SU-DHL-6 (cell line): ENCODE results near the gene PDGFD.

ENCODE experiments used
- H2AFZ ChIP-seq: fragments of 200-600 bp; sonication (generic); 2 replicates; pipeline ENCODE4 v1.6.1; 2014; ENCODE audit warnings: low read depth, mild to moderate bottlenecking, moderate library complexity, mixed read lengths, antibody characterized with exemption, low read length; ENCODE audit not compliant: severe bottlenecking
- H3F3A ChIP-seq: fragments of 200-600 bp; shearing (Covaris generic); 2 replicates; pipeline ENCODE4 v1.6.0; 2016; ENCODE audit warnings: antibody characterized with exemption, mild to moderate bottlenecking; ENCODE audit not compliant: insufficient read depth
- H3K27ac ChIP-seq: fragments of 200-600 bp; sonication (generic); 2 replicates; pipeline ENCODE4 v1.5.1; 2016; ENCODE audit warnings: low read depth, mild to moderate bottlenecking, low read length, moderate library complexity, mixed read lengths
- H3K27me3 ChIP-seq: fragments of 200-600 bp; sonication (generic), shearing (Covaris generic); 2 replicates; pipeline ENCODE4 v1.6.0; 2014; ENCODE audit warnings: mild to moderate bottlenecking, low read length
- H3K36me3 ChIP-seq: fragments of 200-600 bp; sonication (generic); 2 replicates; pipeline ENCODE4 v1.6.1; 2014; ENCODE audit warnings: mild to moderate bottlenecking, low read length, mixed read lengths
- H3K4me2 ChIP-seq: fragments of 300-600, 200-600 bp; shearing (Covaris generic), sonication (generic); 2 replicates; pipeline ENCODE4 v1.6.0; 2014; ENCODE audit warnings: low read length, low read depth, mild to moderate bottlenecking; ENCODE audit not compliant: poor library complexity, severe bottlenecking
- H3K4me3 ChIP-seq: fragments of 200-600 bp; sonication (generic); 2 replicates; pipeline ENCODE4 v1.5.1; 2014; ENCODE audit warnings: antibody characterized with exemption, low read length, mild to moderate bottlenecking, mixed read lengths; ENCODE audit not compliant: insufficient read depth, poor library complexity, severe bottlenecking
- H3K79me2 ChIP-seq: fragments of 200-600 bp; sonication (generic); 2 replicates; pipeline ENCODE4 v1.6.1; 2014; ENCODE audit warnings: mild to moderate bottlenecking, low read length, moderate library complexity; ENCODE audit not compliant: insufficient read depth
- H3K9ac ChIP-seq: fragments of 200-600 bp; sonication (generic); 2 replicates; pipeline ENCODE4 v1.7.0; 2014; ENCODE audit warnings: mild to moderate bottlenecking, low read length
- H3K9me2 ChIP-seq: fragments of 200-600 bp; sonication (generic); replicated peaks from 2 replicates; pipeline ENCODE4 v1.6.1; 2014; ENCODE audit warnings: low read length; ENCODE audit not compliant: insufficient read depth
- H3K9me3 ChIP-seq: fragments of 200-600 bp; sonication (generic); 2 replicates; pipeline ENCODE4 v1.6.1; 2014; ENCODE audit warnings: low read length, mixed read lengths; ENCODE audit not compliant: insufficient read depth
- H4K20me1 ChIP-seq: fragments of 200-600 bp; sonication (generic); 2 replicates; pipeline ENCODE4 v1.6.1; 2014; ENCODE audit warnings: low read depth, mild to moderate bottlenecking, antibody characterized with exemption, low read length, moderate library complexity, mixed read lengths
- CTCF ChIP-seq: fragments of 200-600 bp; sonication (generic); IDR thresholded peaks from one replicate; pipeline ENCODE4 v1.5.1; 2017; ENCODE audit warnings: antibody characterized with exemption, mild to moderate bottlenecking, low read length, moderate library complexity; ENCODE audit not compliant: insufficient read depth, poor library complexity, severe bottlenecking
- EZH2phosphoT487 ChIP-seq: fragments of 200-600 bp; sonication (generic), shearing (Covaris generic); conservative IDR thresholded peaks from 2 replicates; pipeline ENCODE4 v1.6.1; 2018; ENCODE audit warnings: mild to moderate bottlenecking, antibody characterized with exemption, low read length, moderate library complexity, mixed read lengths

PDGFD gene

DNA sequence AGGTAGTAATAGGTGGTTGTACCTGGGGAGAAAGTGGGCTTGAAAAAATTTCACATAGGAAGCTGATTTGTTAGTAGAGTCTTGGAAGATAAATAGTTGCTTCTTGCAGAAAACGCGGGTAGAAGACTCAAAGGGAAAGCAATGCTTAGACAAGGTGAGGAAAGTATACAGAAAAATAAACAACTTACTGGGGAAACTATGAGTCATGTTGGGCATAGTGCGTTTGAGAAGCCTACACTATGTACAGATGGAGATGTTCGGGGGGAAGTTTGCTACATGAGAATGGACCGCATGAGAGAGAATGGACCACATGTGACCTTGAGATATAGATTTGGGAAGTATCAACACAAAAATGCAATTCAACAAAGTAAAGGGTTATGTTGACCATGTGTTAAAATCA, 214.2 kb downstream of the PDGFD start:
- H3K4me2 ChIP-seq, result no peak overlapping the region
- H3K36me3 ChIP-seq, result no peaks in the 10 kb centered on the region
- no peaks in the 10 kb centered on the region for H4K20me1 ChIP-seq
- H3K4me3 ChIP-seq, result no peak overlapping the region
- no peak overlapping the region for H3K27ac ChIP-seq
- H2AFZ ChIP-seq, result no peak overlapping the region
- H3K9me2 ChIP-seq, result no peaks in the 10 kb centered on the region
- H3K79me2 ChIP-seq, result no peaks in the 10 kb centered on the region
- no peaks in the 10 kb centered on the region for H3F3A ChIP-seq
- TF ChIP-seq CTCF, result no peak
- TF ChIP-seq EZH2phosphoT487, result no peak
- no peaks in the 10 kb centered on the region for H3K9me3 ChIP-seq
- H3K27me3 ChIP-seq, result no peaks in the 10 kb centered on the region
- H3K9ac ChIP-seq, result no peak overlapping the region

- Histone ChIP-seq H3F3A (no peaks in the 10 kb centered on the region), H3K9me2 (no peaks in the 10 kb centered on the region), H3K36me3 (0 out of 2 replicates have a peak, but pooled peaks cover 3% of the 10 kb centered on the region), H3K9ac (no peak overlapping the region), H3K27me3 (no peaks in the 10 kb centered on the region), H3K79me2 (no peaks in the 10 kb centered on the region), H3K27ac (no peak overlapping the region), H4K20me1 (no peaks in the 10 kb centered on the region), H2AFZ (no peak overlapping the region), H3K4me2 (no peak overlapping the region), H3K9me3 (no peaks in the 10 kb centered on the region), H3K4me3 (no peak overlapping the region)
- TF ChIP-seq EZH2phosphoT487, result no peak
- no peak for TF ChIP-seq CTCF
Measured at GRCh38 chr11:103948187-103948763, 215.7 kb downstream of the PDGFD start.

DNA sequence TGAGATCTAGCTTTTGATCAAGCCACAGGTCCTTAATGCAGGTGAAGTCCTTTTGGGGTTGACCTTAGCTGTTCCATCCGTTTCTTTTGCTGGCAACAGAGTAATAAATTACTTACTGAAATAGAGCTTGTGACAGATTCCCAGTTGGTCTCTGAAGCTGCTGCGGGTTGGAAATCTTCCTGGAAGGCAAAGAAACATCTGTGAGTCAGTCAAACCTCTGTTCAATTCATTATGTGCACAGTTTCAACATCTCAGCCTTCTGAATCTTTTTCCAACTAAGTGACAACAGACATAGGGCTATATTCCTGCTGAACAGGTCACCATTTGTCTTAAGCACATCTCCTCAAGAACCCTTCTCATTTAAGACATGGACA, 216.4 kb downstream of the PDGFD start:
- Histone ChIP-seq H2AFZ (no peak overlapping the region), H3K79me2 (no peaks in the 10 kb centered on the region), H3K27ac (no peak overlapping the region), H3K9me2 (no peaks in the 10 kb centered on the region), H3K27me3 (no peaks in the 10 kb centered on the region), H3K4me2 (no peak overlapping the region), H3K9ac (no peak overlapping the region), H3K36me3 (0 out of 2 replicates have a peak, but pooled peaks cover 4% of the 10 kb centered on the region), H4K20me1 (no peaks in the 10 kb centered on the region), H3K9me3 (no peaks in the 10 kb centered on the region), H3F3A (no peaks in the 10 kb centered on the region), H3K4me3 (no peak overlapping the region)
- TF ChIP-seq CTCF (no peak), EZH2phosphoT487 (no peak)
